GM23338 (cell line): ENCODE measurements around the gene MS4A15. TPM values are rescaled to one million over a fixed set of nuclear protein-coding genes. Genes with fewer than 3 reads are reported as not detected.
A peak's percentile ranks its signal among the peaks of the same experiment; 100 is the strongest.

Source experiments
- ATAC-seq: fragments of 200-7000 bp; cut with Tn5 transposase; 3 replicates; pipeline ENCODE4 v1.9.1; 2020
- DNase-seq: peaks from one replicate; pipeline ENCODE4 v3.0.0-alpha.2; 2015; ENCODE audit warnings: low spot score
- H2AFZ ChIP-seq: fragments of 200-600 bp; sonication (generic); 2 replicates; pipeline ENCODE4 v1.8.0; 2016; ENCODE audit warnings: antibody characterized with exemption, mild to moderate bottlenecking, moderate library complexity
- H3F3A ChIP-seq: fragments of 200-600 bp; sonication (generic); replicated peaks from 2 replicates; pipeline ENCODE4 v1.8.0; 2017; ENCODE audit warnings: antibody characterized with exemption, mixed run types, low read depth
- H3K27ac ChIP-seq: fragments of 200-600 bp; sonication (generic); 2 replicates; pipeline ENCODE4 v1.6.1; 2016; ENCODE audit warnings: low read depth
- H3K27me3 ChIP-seq: fragments of 200-600 bp; sonication (generic); 2 replicates; pipeline ENCODE4 v1.8.0; 2016; ENCODE audit warnings: mild to moderate bottlenecking, mixed run types, moderate library complexity; ENCODE audit not compliant: insufficient read depth
- H3K36me3 ChIP-seq: fragments of 200-600 bp; sonication (generic); 2 replicates; pipeline ENCODE4 v1.8.0; 2016; ENCODE audit warnings: mild to moderate bottlenecking; ENCODE audit not compliant: insufficient read depth
- H3K4me1 ChIP-seq: fragments of 200-600 bp; sonication (generic); 2 replicates; pipeline ENCODE4 v1.8.0; 2016; ENCODE audit warnings: mild to moderate bottlenecking, moderate library complexity; ENCODE audit not compliant: insufficient read depth
- H3K4me2 ChIP-seq: fragments of 200-600 bp; sonication (generic); 2 replicates; pipeline ENCODE4 v1.7.1; 2017; ENCODE audit warnings: mixed run types
- H3K4me3 ChIP-seq: fragments of 200-600 bp; sonication (generic); 2 replicates; pipeline ENCODE4 v1.6.1; 2016; ENCODE audit warnings: mixed run types
- H3K79me2 ChIP-seq: fragments of 200-600 bp; sonication (generic); replicated peaks from 2 replicates; pipeline ENCODE4 v1.8.0; 2017; ENCODE audit warnings: mild to moderate bottlenecking; ENCODE audit not compliant: insufficient read depth
- H3K9me2 ChIP-seq: fragments of 200-600 bp; sonication (generic); 2 replicates; pipeline ENCODE4 v1.8.0; 2017; ENCODE audit not compliant: insufficient read depth
- H4K20me1 ChIP-seq: fragments of 200-600 bp; sonication (generic); replicated peaks from 2 replicates; pipeline ENCODE4 v1.8.0; 2017; ENCODE audit warnings: mild to moderate bottlenecking; ENCODE audit not compliant: insufficient read depth
- H3K27ac Mint-ChIP-seq: 2 replicates; pipeline ENCODE4 v1.8.0; 2020; ENCODE audit warnings: inconsistent platforms, mild to moderate bottlenecking, moderate library complexity, mixed read lengths
- H3K27me3 Mint-ChIP-seq: 3 replicates; pipeline ENCODE4 v1.8.0; 2022; ENCODE audit warnings: low read depth, mild to moderate bottlenecking, moderate library complexity, mixed read lengths, inconsistent platforms; ENCODE audit not compliant: insufficient read depth, poor library complexity
- H3K36me3 Mint-ChIP-seq: 3 replicates; pipeline ENCODE4 v1.8.0; 2021; ENCODE audit warnings: low read depth, mild to moderate bottlenecking, inconsistent platforms, moderate library complexity, mixed read lengths
- H3K4me1 Mint-ChIP-seq: 3 replicates; pipeline ENCODE4 v1.8.0; 2020; ENCODE audit warnings: mild to moderate bottlenecking, inconsistent platforms, mixed read lengths
- H3K4me3 Mint-ChIP-seq: 3 replicates; pipeline ENCODE4 v1.8.0; 2021; ENCODE audit warnings: moderate library complexity, mild to moderate bottlenecking, inconsistent platforms, mixed read lengths
- H3K9me3 Mint-ChIP-seq: 3 replicates; pipeline ENCODE4 v1.8.0; 2020; ENCODE audit warnings: moderate library complexity, mild to moderate bottlenecking, inconsistent platforms, mixed read lengths
- CREB1 ChIP-seq: fragments of 250-450 bp; sonication (Bioruptor Pico); IDR thresholded peaks from 2 replicates; pipeline ENCODE4 v1.5.0; 2020; ENCODE audit warnings: low read depth, mild to moderate bottlenecking, moderate library complexity
- EZH2 ChIP-seq: fragments of 200-600 bp; sonication (generic); IDR thresholded peaks from one replicate; pipeline ENCODE4 v1.8.0; 2017; ENCODE audit warnings: antibody characterized with exemption, mild to moderate bottlenecking, low read depth; ENCODE audit not compliant: unreplicated experiment
- EZH2phosphoT487 ChIP-seq: fragments of 200-600 bp; sonication (generic); IDR thresholded peaks from one replicate; pipeline ENCODE4 v1.8.1; 2018; ENCODE audit warnings: antibody characterized with exemption; ENCODE audit not compliant: unreplicated experiment
- NANOG ChIP-seq: IDR thresholded peaks from 2 replicates; pipeline ENCODE4 v1.6.1; 2016; ENCODE audit warnings: antibody characterized with exemption, borderline replicate concordance
- STAT1 ChIP-seq: IDR thresholded peaks from one replicate; pipeline ENCODE4 v1.6.1; 2016; ENCODE audit warnings: antibody characterized with exemption; ENCODE audit not compliant: unreplicated experiment
- ZNF331 ChIP-seq: fragments of 250-450 bp; sonication (Bioruptor Pico); IDR thresholded peaks from 2 replicates; pipeline ENCODE4 v1.5.0; 2020; ENCODE audit warnings: low read depth, mild to moderate bottlenecking, moderate library complexity
- polyA plus RNA-seq: library from polyadenylated mRNA; unstranded; fragments of >200 nt; fragmentation: Nextera tagmentation; extraction: Ambion mirVana; gene quantifications from 2 replicates; pipeline ENCODE4 v1.2.1, GENCODE V29; 2016
- total RNA-seq: library from RNA; depleted of rRNA; stranded (reverse); fragments of >200 nt; shearing (Covaris generic); gene quantifications from 2 replicates; pipeline ENCODE4 v1.2.3, GENCODE V29; 2014
- TF ChIP-seq, protein P1 (sequence below), 2 experiments: fragments of 200-600 bp in 1 of 2; sonication (generic) in 1 of 2; conservative IDR thresholded peaks; 2 replicates each; pipeline versions ENCODE4 v1.5.1 to v1.6.1; 2016 to 2017; ENCODE audit warnings: antibody characterized with exemption in 2 of 2, low read depth in 2 of 2, mild to moderate bottlenecking in 2 of 2, moderate library complexity in 1 of 2
- TF ChIP-seq, protein P2 (sequence below): fragments of 250-450 bp; sonication (Bioruptor Pico); IDR thresholded peaks from 2 replicates; pipeline ENCODE4 v1.5.0; 2020; ENCODE audit warnings: mild to moderate bottlenecking, moderate library complexity
- TF ChIP-seq, protein P3 (sequence below): IDR thresholded peaks from 2 replicates; pipeline ENCODE4 v1.6.1; 2016; ENCODE audit warnings: antibody characterized with exemption

Gene MS4A15
- total and polyA plus RNA-seq, 2 experiments from 2014 or later = 0.44 TPM; not detected in 1

DNA sequence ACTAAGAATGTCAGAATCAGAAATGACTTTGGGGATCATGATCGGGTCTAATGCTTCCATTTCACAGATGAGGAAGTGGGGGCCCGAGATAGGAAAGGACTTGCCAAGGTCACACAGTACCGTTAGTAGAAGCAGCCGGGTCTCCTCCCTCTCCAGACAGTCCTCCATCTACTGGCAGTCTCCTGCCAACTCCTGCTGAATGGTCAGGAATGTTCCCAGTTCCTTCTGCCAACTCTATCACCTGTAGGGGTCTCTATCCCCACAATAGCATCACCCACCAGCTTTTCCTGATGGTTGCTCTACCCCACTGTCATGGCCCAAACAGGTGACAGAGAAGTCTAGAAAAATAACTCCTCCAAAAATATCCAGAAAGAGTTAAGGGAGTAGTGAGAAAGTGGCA lies 61.4 kb downstream of the MS4A15 start:
- no peak overlapping the region for H3K4me3 Mint-ChIP-seq
- Histone ChIP-seq H3K27ac (no peak overlapping the region), H2AFZ (no peak overlapping the region), H4K20me1 (no peaks in the 10 kb centered on the region), H3K4me2 (no peak overlapping the region), H3K4me1 (no peaks in the 10 kb centered on the region), H3K4me3 (no peak overlapping the region), H3K27me3 (no peaks in the 10 kb centered on the region), H3K9me2 (no peaks in the 10 kb centered on the region), H3F3A (no peaks in the 10 kb centered on the region), H3K79me2 (no peaks in the 10 kb centered on the region), H3K36me3 (no peaks in the 10 kb centered on the region)
- H3K36me3 Mint-ChIP-seq = peaks cover 12% of the 10 kb centered on the region; the same call in 2 of the 3 replicates
- no peaks in the 10 kb centered on the region for H3K4me1 Mint-ChIP-seq
- DNase-seq (no peak), ATAC-seq (no peak)
- TF ChIP-seq, protein P1, sequence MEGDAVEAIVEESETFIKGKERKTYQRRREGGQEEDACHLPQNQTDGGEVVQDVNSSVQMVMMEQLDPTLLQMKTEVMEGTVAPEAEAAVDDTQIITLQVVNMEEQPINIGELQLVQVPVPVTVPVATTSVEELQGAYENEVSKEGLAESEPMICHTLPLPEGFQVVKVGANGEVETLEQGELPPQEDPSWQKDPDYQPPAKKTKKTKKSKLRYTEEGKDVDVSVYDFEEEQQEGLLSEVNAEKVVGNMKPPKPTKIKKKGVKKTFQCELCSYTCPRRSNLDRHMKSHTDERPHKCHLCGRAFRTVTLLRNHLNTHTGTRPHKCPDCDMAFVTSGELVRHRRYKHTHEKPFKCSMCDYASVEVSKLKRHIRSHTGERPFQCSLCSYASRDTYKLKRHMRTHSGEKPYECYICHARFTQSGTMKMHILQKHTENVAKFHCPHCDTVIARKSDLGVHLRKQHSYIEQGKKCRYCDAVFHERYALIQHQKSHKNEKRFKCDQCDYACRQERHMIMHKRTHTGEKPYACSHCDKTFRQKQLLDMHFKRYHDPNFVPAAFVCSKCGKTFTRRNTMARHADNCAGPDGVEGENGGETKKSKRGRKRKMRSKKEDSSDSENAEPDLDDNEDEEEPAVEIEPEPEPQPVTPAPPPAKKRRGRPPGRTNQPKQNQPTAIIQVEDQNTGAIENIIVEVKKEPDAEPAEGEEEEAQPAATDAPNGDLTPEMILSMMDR (conservative IDR thresholded peaks at IDR 0.05; ENCODE audit: low read depth in 2 of 2) = peak in 1 of 2 experiments; percentile 27; a peak in 1 of 4 replicates
- no peak for TF ChIP-seq CREB1 (CRISPR knock-in tag)
- peaks cover 34% of the 10 kb centered on the region for H3K9me3 Mint-ChIP-seq
- peaks cover 8% of the 10 kb centered on the region for H3K27me3 Mint-ChIP-seq
- H3K27ac Mint-ChIP-seq = no peak overlapping the region

DNA sequence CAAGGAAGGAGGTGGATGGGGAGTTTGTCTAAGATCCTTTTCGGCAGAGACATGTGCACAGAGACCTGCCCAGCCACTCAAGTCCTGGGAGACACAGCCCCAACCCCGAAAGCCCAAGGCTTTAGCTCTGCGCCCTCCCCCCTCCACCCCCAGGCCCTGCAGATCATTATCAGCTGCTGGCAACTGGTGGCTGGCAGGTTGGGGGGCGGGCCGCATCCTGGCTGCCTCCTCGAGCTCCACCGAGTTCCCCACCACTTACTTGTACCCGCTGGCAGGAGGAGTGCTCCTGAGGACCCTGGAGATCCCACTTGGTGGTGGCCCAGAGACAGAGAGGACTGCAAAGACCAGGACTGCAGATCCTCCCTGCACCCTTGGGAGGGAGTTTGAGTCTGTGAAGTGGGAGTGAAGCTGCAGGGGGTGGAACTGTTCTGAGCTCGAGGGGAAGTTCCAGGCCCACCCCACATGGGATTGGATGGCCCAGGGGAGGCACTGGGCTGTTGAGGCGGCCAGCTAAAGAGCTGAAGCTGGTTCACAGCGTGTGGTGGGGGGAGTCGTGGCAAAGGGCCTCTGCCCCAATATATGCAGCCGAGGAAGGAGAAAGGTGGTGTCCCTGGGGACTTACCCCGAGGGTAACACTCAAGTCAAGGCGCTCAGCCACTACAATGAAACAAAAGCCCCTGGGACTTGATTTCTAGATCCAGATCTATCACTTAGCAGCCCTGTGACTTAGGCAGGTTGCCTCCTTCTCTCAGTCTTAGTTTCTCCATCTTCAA lies 65.3 kb downstream of the MS4A15 start:
- Histone ChIP-seq H3K27me3 (no peaks in the 10 kb centered on the region), H3K4me1 (no peaks in the 10 kb centered on the region), H3K4me3 (no peak overlapping the region), H3K9me2 (no peaks in the 10 kb centered on the region), H3F3A (no peaks in the 10 kb centered on the region), H3K4me2 (no peak overlapping the region), H3K27ac (no peak overlapping the region), H2AFZ (no peak overlapping the region), H3K36me3 (no peaks in the 10 kb centered on the region), H4K20me1 (no peaks in the 10 kb centered on the region), H3K79me2 (no peaks in the 10 kb centered on the region)
- TF ChIP-seq NANOG (no peak), ZNF331 (CRISPR knock-in tag) (no peak), STAT1 (no peak), EZH2 (no peak), CREB1 (CRISPR knock-in tag) (no peak), EZH2phosphoT487 (no peak)
- TF ChIP-seq, protein P2, sequence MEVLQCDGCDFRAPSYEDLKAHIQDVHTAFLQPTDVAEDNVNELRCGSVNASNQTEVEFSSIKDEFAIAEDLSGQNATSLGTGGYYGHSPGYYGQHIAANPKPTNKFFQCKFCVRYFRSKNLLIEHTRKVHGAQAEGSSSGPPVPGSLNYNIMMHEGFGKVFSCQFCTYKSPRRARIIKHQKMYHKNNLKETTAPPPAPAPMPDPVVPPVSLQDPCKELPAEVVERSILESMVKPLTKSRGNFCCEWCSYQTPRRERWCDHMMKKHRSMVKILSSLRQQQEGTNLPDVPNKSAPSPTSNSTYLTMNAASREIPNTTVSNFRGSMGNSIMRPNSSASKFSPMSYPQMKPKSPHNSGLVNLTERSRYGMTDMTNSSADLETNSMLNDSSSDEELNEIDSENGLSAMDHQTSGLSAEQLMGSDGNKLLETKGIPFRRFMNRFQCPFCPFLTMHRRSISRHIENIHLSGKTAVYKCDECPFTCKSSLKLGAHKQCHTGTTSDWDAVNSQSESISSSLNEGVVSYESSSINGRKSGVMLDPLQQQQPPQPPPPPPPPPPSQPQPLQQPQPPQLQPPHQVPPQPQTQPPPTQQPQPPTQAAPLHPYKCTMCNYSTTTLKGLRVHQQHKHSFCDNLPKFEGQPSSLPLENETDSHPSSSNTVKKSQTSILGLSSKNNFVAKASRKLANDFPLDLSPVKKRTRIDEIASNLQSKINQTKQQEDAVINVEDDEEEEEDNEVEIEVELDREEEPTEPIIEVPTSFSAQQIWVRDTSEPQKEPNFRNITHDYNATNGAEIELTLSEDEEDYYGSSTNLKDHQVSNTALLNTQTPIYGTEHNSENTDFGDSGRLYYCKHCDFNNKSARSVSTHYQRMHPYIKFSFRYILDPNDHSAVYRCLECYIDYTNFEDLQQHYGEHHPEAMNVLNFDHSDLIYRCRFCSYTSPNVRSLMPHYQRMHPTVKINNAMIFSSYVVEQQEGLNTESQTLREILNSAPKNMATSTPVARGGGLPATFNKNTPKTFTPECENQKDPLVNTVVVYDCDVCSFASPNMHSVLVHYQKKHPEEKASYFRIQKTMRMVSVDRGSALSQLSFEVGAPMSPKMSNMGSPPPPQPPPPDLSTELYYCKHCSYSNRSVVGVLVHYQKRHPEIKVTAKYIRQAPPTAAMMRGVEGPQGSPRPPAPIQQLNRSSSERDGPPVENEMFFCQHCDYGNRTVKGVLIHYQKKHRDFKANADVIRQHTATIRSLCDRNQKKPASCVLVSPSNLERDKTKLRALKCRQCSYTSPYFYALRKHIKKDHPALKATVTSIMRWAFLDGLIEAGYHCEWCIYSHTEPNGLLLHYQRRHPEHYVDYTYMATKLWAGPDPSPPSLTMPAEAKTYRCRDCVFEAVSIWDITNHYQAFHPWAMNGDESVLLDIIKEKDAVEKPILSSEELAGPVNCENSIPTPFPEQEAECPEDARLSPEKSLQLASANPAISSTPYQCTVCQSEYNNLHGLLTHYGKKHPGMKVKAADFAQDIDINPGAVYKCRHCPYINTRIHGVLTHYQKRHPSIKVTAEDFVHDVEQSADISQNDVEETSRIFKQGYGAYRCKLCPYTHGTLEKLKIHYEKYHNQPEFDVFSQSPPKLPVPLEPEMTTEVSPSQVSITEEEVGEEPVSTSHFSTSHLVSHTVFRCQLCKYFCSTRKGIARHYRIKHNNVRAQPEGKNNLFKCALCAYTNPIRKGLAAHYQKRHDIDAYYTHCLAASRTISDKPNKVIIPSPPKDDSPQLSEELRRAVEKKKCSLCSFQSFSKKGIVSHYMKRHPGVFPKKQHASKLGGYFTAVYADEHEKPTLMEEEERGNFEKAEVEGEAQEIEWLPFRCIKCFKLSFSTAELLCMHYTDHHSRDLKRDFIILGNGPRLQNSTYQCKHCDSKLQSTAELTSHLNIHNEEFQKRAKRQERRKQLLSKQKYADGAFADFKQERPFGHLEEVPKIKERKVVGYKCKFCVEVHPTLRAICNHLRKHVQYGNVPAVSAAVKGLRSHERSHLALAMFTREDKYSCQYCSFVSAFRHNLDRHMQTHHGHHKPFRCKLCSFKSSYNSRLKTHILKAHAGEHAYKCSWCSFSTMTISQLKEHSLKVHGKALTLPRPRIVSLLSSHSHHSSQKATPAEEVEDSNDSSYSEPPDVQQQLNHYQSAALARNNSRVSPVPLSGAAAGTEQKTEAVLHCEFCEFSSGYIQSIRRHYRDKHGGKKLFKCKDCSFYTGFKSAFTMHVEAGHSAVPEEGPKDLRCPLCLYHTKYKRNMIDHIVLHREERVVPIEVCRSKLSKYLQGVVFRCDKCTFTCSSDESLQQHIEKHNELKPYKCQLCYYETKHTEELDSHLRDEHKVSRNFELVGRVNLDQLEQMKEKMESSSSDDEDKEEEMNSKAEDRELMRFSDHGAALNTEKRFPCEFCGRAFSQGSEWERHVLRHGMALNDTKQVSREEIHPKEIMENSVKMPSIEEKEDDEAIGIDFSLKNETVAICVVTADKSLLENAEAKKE (CRISPR knock-in tag) = no peak
- TF ChIP-seq, protein P3, sequence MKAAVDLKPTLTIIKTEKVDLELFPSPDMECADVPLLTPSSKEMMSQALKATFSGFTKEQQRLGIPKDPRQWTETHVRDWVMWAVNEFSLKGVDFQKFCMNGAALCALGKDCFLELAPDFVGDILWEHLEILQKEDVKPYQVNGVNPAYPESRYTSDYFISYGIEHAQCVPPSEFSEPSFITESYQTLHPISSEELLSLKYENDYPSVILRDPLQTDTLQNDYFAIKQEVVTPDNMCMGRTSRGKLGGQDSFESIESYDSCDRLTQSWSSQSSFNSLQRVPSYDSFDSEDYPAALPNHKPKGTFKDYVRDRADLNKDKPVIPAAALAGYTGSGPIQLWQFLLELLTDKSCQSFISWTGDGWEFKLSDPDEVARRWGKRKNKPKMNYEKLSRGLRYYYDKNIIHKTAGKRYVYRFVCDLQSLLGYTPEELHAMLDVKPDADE = no peak
- peaks cover 3% of the 10 kb centered on the region for H3K27me3 Mint-ChIP-seq
- H3K36me3 Mint-ChIP-seq = no peaks in the 10 kb centered on the region; the same call in 2 of the 3 replicates
- ATAC-seq (no peak), DNase-seq (no peak)
- H3K4me1 Mint-ChIP-seq = no peaks in the 10 kb centered on the region
- no peak overlapping the region for H3K4me3 Mint-ChIP-seq
- no peak overlapping the region for H3K27ac Mint-ChIP-seq
- peaks cover 8% of the 10 kb centered on the region for H3K9me3 Mint-ChIP-seq
